ENCODE results near the gene PLD6. TPM values are rescaled to one million over a fixed set of nuclear protein-coding genes. Genes with fewer than 3 reads are reported as not detected.

PLD6 gene
- total RNA-seq, 1 experiment from 2014 or later, result 15.5 TPM

DNA sequence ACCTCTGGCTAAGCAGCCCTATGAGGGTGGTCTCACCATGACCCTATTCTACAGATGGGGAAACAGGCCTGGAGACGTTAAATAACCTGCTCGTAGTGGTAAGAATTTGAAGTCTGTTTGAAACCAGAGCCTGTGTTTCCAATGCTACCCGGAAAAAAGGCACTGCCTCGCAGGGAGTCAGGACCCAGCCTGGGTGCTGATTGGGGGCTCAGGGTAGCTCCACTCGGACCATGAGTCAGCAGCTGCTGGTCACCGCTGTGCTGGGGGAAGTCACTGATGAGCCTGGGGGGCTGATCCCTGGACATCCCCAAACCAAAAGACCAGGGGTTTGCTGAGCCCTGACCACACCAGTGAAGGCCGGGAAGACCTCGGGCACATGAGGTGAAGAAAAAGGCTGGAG, 9.4 kb upstream of the PLD6 start:
- no peaks in the 10 kb centered on the region for H3K9me3 ChIP-seq (ENCODE audit: low read depth, low read length, poor library complexity, severe bottlenecking)
- intact Hi-C loops (cut with micrococcal nuclease; ENCODE audit: unreplicated experiment), result loop anchor here (5.0 kb wide), 1 partner anchor 52 kb away; no protein-coding TSS in a partner anchor
- no peaks in the 10 kb centered on the region for H3K27me3 ChIP-seq (replicated peaks; ENCODE audit: insufficient read depth, low read depth, low read length, poor library complexity)
- CTCF ChIA-PET, result no interaction called here
- peaks cover 47% of the 10 kb centered on the region for H3K36me3 ChIP-seq (ENCODE audit: insufficient read depth, low read length, poor library complexity, severe bottlenecking)
- no peak overlapping the region for H3K4me3 ChIP-seq (ENCODE audit: low read depth, low read length, poor library complexity, severe bottlenecking)
- POLR2A ChIA-PET (ENCODE audit: low non-redundant PET), result no interaction called here
- TF ChIP-seq EZH2 (IDR thresholded peaks at IDR 0.05; ENCODE audit: borderline replicate concordance, low read depth, low read length, poor library complexity, severe bottlenecking), result no peak
- TF ChIP-seq, protein P1, sequence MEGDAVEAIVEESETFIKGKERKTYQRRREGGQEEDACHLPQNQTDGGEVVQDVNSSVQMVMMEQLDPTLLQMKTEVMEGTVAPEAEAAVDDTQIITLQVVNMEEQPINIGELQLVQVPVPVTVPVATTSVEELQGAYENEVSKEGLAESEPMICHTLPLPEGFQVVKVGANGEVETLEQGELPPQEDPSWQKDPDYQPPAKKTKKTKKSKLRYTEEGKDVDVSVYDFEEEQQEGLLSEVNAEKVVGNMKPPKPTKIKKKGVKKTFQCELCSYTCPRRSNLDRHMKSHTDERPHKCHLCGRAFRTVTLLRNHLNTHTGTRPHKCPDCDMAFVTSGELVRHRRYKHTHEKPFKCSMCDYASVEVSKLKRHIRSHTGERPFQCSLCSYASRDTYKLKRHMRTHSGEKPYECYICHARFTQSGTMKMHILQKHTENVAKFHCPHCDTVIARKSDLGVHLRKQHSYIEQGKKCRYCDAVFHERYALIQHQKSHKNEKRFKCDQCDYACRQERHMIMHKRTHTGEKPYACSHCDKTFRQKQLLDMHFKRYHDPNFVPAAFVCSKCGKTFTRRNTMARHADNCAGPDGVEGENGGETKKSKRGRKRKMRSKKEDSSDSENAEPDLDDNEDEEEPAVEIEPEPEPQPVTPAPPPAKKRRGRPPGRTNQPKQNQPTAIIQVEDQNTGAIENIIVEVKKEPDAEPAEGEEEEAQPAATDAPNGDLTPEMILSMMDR (conservative IDR thresholded peaks at IDR 0.05; ENCODE audit: low read depth, low read length), result no peak
- DNase-seq (ENCODE audit: low spot score), result no peak
- no TSS peak for BruUV-seq (replicated peaks)
- no peak overlapping the region for H3K27ac ChIP-seq (ENCODE audit: low read depth, low read length, poor library complexity, severe bottlenecking)
- no peaks in the 10 kb centered on the region for H3K4me1 ChIP-seq (ENCODE audit: insufficient read depth, low read length, poor library complexity, severe bottlenecking)

DNA sequence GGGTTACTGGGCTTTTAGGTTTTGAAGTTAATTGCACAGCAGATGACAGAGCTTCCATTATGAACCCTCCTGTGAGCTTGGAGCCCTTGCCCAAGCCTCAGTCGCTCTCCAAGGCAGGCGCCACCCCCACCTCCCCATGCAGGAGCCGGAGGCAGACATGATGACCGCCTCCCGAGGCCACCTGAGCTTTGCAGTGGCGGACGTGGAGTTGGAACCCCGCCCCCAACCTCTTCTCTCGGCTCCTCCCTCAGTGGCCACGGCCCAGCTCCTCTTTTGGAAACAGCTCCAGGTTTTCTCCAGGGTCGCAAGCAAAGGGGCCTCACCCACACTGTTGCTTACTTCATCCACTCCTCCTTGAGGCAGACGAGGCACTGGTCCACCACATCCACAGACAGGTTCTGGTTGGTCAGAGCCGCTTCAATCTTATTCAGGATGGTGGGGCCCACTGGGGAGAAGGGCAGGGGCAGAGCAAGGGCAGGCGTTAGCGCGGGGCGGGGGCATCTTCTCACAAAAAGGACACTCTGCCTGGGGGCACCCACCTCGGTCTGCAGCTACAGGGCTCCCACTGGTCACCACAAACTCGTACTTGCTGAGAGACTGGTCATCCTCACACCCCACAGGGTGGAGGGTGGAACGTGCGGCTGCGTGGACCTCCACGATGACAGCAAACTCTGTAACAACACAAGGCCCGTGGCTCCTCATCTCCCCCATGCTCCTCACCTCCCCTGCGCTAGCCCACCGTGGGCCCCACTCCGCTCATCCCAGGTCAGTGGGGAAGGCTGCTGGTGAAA, 8.7 kb upstream of the PLD6 start:
- ChIA-PET CTCF (no interaction called here), POLR2A (ENCODE audit: low non-redundant PET) (no interaction called here)
- intact Hi-C loops (cut with micrococcal nuclease; ENCODE audit: unreplicated experiment), result loop anchor here (5.0 kb wide), 1 partner anchor 52 kb away; no protein-coding TSS in a partner anchor
- no TSS peak for BruUV-seq (replicated peaks)
- Histone ChIP-seq H3K36me3 (ENCODE audit: insufficient read depth, low read length, poor library complexity, severe bottlenecking) (peaks cover 45% of the 10 kb centered on the region), H3K4me3 (ENCODE audit: low read depth, low read length, poor library complexity, severe bottlenecking) (no peak overlapping the region), H3K9me3 (ENCODE audit: low read depth, low read length, poor library complexity, severe bottlenecking) (no peaks in the 10 kb centered on the region), H3K4me1 (ENCODE audit: insufficient read depth, low read length, poor library complexity, severe bottlenecking) (no peaks in the 10 kb centered on the region), H3K27ac (ENCODE audit: low read depth, low read length, poor library complexity, severe bottlenecking) (no peak overlapping the region), H3K27me3 (replicated peaks; ENCODE audit: insufficient read depth, low read depth, low read length, poor library complexity) (no peaks in the 10 kb centered on the region)
- no peak for DNase-seq (ENCODE audit: low spot score)
- TF ChIP-seq, protein P1 (conservative IDR thresholded peaks at IDR 0.05; ENCODE audit: low read depth, low read length), result no peak
- TF ChIP-seq EZH2 (IDR thresholded peaks at IDR 0.05; ENCODE audit: borderline replicate concordance, low read depth, low read length, poor library complexity, severe bottlenecking), result no peak

DNA sequence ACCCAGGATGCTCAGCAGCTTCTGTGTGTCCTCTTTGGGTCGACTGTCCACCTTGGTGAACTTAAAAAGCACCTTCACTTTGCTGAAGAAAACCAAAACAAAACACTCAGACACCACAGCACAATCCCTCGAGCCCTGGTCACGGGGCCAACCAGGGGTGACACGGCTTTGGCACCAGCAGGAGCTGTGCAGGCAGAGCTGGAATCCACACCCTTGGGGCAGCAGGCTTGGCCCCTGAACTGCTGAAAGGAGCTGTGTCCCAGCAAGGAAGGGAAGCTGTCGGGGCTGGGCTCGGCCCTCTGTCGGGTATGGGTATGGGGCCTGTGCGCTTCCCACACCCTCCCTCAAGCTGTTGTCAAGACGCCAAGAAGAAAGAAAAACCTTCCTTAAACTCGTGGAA, 7.6 kb upstream of the PLD6 start:
- DNase-seq (ENCODE audit: low spot score), result no peak
- Histone ChIP-seq H3K27ac (ENCODE audit: low read depth, low read length, poor library complexity, severe bottlenecking) (no peak overlapping the region), H3K36me3 (ENCODE audit: insufficient read depth, low read length, poor library complexity, severe bottlenecking) (peaks cover 41% of the 10 kb centered on the region), H3K4me1 (ENCODE audit: insufficient read depth, low read length, poor library complexity, severe bottlenecking) (no peaks in the 10 kb centered on the region), H3K27me3 (replicated peaks; ENCODE audit: insufficient read depth, low read depth, low read length, poor library complexity) (no peaks in the 10 kb centered on the region), H3K4me3 (ENCODE audit: low read depth, low read length, poor library complexity, severe bottlenecking) (no peak overlapping the region), H3K9me3 (ENCODE audit: low read depth, low read length, poor library complexity, severe bottlenecking) (no peaks in the 10 kb centered on the region)
- POLR2A ChIA-PET (ENCODE audit: low non-redundant PET), result no interaction called here
- intact Hi-C loops (cut with micrococcal nuclease; ENCODE audit: unreplicated experiment), result no loop called here
- BruUV-seq (replicated peaks), result no TSS peak
- CTCF ChIA-PET, result no interaction called here
- TF ChIP-seq, protein P1 (conservative IDR thresholded peaks at IDR 0.05; ENCODE audit: low read depth, low read length), result no peak
- TF ChIP-seq EZH2 (IDR thresholded peaks at IDR 0.05; ENCODE audit: borderline replicate concordance, low read depth, low read length, poor library complexity, severe bottlenecking), result no peak
